NCI-H1930 (cell line): ENCODE measurements around the gene MAP7D3.
"Not testable (repeated sequence)": the region's sequence is repeated elsewhere in the genome, so short reads cannot be mapped to it uniquely, and the experiment has no call there.

Experiments
- DNase-seq, 2 experiments: peaks; one replicate each; lab custom pipeline; 2025; lab: John Stamatoyannopoulos, UW

The MAP7D3 gene

DNA sequence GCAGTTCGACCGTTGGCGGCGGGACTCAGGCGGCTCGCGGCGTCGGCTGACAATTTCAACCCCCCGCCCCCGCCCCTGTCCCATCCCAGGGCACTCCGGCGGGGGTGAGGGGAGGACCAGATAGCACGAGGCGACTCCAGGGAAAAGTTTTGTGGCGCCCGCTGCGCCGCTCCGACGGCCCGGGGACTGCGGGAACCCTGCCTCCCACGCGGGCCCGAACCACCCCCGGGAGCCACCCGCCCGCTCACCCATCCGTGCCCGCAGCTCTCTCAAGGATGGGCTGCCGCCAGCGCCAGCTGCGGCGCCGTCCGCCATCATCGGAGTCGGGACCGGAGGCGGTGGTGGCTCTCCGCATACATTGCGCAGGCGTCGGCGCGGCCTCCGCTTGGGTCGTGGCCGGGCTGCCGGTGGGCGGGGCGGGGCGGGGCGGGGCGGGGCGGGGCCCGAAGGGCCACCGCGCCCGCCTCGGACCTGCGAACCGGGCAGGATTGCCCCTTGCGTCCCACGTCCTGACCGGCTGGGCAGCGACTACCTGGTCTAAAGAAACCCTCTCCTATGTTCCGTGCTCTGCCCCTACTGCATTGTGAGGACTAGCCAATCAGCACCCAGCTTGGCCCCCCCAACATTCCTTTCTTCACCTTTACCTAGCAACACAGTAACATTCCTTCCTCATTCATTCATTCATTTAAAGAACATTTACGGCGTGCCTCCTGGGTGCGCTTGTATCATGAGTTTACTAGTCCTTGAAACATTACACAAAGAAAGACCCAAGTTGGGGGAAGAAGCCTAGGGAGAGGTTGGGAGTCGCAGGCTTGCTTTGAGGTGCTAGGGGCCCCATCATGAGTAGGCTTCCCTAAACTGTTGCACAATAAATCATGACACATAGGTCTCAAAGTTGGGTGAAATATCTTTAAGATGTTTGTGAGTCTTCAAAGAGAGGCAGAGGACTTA, at the start of gene MAP7D3:
Gene MAP7D3, minus strand, starts transcription at position 360 of the 951 bp plus-strand sequence. Its CDS starts 42 bp downstream, at position 318.
- DNase-seq: peak in 1 of 2 experiments; percentile 61

GRCh38 chrX:136300721-136301120, 49.5 kb upstream of the MAP7D3 start, which contains the start of gene ADGRG4:
ADGRG4 (plus strand) TSS chrX:136300963; CDS start chrX:136308778, 7,815 bp downstream.
- DNase-seq: not testable (repeated sequence)

GRCh38 chrX:136295380-136295779, 44.2 kb upstream of the MAP7D3 start:
- DNase-seq: no peak

DNA sequence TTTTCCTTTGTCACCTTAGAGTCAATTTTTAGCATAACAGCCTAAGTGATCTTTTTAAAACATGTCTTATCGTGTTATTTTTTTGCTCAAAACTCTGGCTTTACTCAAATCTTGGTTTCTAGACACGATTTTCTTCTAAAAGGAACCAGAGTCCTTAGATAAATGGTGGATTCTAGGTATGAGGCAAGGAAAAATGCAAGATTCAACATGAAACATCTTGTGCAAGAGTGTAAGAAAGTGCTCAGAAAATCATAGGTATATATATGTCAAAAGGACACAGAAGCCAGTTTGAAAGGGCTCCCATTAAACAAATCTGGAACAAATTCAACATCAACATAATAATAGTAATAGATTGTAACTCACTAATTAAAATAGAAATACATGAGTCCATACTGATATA, 41.5 kb upstream of the MAP7D3 start:
- DNase-seq: no peak

GRCh38 chrX:136291824-136292223, 40.6 kb upstream of the MAP7D3 start:
- DNase-seq: no peak

DNA sequence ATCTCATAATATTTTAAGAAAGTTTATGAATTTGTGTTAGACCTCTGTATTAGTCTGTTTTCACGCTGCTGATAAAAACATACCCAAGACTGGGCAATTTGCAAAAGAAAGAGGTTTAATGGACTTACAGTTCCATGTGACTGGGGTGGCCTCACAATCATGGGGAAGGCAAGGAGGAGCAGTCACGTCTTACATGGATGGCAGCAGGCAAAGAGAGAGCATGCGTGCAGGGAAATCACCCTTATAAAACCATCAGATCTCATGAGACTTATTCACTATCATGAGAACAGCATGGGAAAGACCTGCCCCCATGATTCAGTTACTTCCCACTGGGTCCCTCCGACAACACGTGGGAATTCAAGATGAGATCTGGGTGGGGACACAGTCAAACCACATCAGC, 35.2 kb upstream of the MAP7D3 start:
- DNase-seq: not testable (repeated sequence)

DNA sequence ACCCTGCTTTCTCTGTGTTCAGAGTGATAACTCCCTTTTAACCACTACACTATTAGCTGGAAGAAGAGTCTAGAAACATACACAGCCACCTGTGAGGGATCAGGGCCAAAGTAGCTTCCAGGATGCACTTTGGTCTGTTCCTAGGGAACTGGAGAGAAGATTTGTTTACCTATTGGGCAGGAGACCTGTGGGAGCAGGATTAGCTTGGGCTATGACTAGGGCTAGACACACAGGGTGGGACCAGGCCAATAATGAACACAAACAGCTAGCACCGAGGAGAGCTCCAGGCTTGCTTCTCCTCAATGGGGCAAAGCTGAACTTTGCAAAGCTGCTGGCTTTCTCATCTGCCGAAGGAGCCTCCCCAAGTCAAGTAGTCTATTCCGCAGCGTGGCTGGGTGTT, 24.4 kb upstream of the MAP7D3 start:
- DNase-seq: no peak

DNA sequence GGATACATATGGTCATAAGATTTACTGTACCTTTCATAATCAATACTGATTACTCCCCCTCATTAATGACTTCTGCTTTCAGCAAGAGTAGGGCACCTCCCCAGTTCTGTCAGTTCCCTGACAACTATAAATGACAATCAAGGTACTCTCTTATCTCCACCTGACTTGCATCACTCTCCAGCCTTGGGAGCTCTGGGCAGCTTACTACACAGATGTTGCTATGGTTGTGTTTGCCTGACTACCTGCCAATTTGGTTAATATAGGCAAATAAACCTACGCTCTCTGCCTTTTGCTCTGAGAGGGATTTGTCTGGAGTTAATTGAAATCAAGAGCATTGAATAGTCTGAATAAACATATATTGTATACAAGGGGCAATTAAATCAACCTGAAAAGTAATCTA, 22.8 kb upstream of the MAP7D3 start:
- DNase-seq: no peak

- no peak for DNase-seq
These were observed 21.1 kb upstream of the MAP7D3 start for GRCh38 chrX:136272325-136272724.

DNA sequence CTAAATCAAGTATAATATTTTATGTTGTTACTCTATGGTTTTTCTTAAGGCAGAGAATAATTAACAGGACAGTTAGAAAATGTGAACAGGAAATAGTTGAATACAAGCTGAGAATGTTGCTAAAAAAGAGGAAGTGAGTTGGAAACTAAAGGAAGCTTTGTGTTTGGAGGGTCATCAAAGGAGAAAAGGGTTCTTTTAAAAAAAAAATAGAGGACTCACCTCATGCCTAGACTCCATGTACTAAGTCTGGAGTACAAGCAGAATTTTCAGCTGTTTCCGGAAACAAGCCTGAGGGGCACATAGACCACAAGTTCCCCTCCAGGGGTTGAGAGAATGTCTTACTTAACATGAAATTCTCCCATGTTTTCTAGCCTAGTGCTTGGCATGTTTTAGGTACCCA, 20.1 kb upstream of the MAP7D3 start:
- DNase-seq: no peak

DNA sequence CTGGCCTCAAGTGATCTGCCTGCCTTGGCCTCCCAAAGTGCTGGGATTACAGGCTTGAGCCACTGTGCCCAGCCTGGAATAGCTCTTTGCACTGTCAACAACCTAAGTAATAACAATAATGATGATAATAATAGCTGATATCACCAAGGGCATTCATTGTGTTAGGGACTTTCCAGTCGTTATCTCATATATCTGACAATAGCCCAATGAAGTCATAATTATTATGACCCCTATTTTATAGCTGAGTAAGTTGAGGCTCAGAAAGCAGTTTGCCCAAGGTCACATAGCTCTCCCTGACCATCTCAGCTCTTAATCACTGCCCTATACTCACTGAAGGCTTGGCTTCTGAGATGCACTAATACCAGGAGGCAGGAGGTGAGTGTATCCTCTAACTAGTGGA, 18.7 kb upstream of the MAP7D3 start:
- no peak for DNase-seq

GRCh38 chrX:136268051-136269048, 17.1 kb upstream of the MAP7D3 start:
- peak in 1 of 2 experiments; percentile 22 for DNase-seq

DNA sequence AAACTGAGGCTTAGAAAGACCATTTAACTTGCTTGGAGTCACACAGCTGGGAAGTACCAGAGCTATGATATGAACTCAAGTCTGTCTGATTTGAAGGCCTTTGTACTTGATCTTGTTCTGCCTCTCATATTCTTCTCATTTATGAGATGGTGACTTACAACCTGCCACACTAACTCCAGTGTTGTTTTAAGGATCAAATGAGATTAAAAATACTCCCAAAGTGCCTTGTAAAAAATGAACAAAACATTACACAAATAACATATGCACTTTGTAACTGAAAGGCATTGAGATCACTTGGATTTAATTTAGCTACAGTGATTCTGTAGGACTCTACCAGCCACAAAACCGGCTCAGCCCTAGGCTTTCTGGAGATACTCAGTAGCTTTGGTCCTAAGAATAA, 15.6 kb upstream of the MAP7D3 start:
- DNase-seq: no peak

DNA sequence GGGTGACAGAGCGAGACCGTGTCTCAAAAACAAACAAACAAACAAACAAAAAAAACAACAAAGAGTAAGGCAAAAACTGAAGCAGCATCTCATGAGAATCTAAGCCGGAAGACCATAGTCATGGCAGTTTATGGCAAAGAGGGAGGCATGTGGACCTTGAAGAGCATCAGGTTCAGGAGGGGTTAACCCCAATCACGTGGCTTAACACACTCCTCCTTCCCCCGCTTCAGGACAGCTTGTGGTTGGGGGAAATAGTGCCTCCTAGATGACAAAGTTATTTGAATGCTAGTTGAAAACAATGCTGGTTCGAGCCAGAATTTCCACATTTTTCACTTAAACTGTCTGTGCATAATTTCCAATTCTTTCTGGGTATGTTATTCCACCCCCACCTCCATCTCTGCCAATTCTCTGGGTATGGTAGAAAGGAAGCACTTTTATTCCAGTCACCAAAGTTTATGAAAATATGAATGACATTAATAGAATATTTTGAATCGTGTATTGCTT, 11.7 kb upstream of the MAP7D3 start:
- DNase-seq: no peak

GRCh38 chrX:136262243-136262642, 11.0 kb upstream of the MAP7D3 start:
- no peak for DNase-seq

GRCh38 chrX:136261321-136261720, 10.1 kb upstream of the MAP7D3 start:
- no peak for DNase-seq

DNA sequence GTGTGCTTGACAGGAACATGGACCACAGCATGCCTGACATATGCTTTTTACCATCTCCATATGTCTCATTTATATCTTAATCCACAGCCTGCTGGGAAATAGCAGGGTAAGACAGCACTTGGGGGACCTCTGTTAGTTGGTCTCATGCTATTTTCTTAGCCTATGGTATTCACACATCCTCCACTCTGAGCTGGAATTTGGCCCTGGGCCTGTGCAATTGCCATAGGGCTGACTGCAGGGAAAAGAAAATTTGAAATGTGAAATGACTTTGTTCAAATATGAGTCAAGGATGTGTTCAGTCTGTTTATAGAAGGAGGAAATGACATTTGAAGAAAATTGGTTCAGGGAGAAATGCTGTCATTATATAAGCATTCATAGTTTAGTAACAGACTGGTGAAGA, 9.6 kb upstream of the MAP7D3 start:
- DNase-seq: no peak

DNA sequence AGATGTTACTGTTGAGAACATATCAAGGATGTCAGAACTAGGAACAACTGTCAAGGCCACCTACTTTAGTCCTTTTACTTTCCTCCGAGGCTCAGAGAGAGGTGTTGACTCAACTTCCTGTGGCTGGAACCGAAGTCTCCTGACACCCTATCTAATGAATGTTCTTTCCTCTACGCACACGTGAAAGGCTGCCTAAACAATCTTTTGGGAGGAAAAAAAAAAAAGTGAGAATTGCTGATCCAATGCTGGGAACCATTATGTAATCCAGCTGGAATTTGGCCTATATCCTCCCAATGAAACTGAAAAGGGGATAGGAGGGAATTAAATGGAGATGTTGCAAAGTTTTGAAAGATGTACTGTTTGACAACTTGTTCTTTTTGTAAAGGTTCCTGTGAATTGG, 8.3 kb upstream of the MAP7D3 start:
- no peak for DNase-seq

- no peak for DNase-seq
These were observed 7.8 kb upstream of the MAP7D3 start for GRCh38 chrX:136258951-136259350.

DNA sequence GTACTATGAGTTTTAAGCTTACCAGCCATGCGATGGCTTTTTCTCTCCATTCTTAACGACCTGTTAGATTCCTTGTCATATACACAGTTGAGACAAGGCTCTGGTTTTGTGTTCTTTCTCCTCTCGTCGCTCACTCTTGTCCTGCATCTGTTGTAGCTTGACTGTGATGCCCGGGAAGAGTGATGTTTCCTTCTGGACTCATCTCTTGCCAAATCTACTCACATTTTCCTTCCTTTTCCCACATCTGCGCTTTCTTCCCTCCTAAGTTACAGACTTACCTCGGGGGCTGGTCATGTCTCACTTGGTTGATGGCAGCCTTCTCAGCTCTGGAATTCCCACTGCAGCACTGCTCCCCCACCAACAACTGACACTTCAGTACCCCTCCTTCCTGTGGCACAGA, 4.8 kb upstream of the MAP7D3 start:
- no peak for DNase-seq

GRCh38 chrX:136255541-136255940, 4.3 kb upstream of the MAP7D3 start:
- no peak for DNase-seq
